GM12874 (cell line): Measurements from ENCODE around the gene KLHL3.

ENCODE experiments used
- TF ChIP-seq, protein P1 (sequence below): IDR thresholded peaks from 2 replicates; pipeline ENCODE4 v1.5.1; 2011; ENCODE audit warnings: low read depth, mild to moderate bottlenecking, control low read depth, low read length, moderate library complexity; ENCODE audit not compliant: insufficient read depth

The KLHL3 gene

DNA sequence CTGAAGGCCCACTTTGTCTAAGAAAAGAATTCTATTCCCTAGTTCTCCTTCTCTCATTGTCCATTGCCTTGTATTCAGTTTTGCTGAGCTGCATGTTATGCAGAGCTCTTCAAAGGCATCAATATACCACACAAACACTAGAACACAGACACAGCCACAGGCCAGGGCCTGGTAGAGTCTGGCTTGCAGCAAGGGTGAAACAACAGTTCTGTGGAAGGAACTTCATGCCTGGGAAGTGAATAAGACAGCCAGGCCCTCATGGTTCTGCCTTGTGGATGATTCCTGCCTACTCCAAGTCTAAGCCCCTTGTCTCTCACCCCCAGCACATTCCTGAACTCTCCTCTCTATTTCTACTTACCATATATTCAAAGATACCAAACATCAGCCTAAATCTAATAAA is 30.8 kb downstream of the KLHL3 start:
- TF ChIP-seq, protein P1, sequence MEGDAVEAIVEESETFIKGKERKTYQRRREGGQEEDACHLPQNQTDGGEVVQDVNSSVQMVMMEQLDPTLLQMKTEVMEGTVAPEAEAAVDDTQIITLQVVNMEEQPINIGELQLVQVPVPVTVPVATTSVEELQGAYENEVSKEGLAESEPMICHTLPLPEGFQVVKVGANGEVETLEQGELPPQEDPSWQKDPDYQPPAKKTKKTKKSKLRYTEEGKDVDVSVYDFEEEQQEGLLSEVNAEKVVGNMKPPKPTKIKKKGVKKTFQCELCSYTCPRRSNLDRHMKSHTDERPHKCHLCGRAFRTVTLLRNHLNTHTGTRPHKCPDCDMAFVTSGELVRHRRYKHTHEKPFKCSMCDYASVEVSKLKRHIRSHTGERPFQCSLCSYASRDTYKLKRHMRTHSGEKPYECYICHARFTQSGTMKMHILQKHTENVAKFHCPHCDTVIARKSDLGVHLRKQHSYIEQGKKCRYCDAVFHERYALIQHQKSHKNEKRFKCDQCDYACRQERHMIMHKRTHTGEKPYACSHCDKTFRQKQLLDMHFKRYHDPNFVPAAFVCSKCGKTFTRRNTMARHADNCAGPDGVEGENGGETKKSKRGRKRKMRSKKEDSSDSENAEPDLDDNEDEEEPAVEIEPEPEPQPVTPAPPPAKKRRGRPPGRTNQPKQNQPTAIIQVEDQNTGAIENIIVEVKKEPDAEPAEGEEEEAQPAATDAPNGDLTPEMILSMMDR: no peak

GRCh38 chr5:137703565-137703964 is 32.3 kb downstream of the KLHL3 start:
- TF ChIP-seq, protein P1: no peak

GRCh38 chr5:137700282-137700680 is 35.6 kb downstream of the KLHL3 start:
- TF ChIP-seq, protein P1: no peak

GRCh38 chr5:137699336-137700281 is 36.3 kb downstream of the KLHL3 start:
- TF ChIP-seq, protein P1: no peak

- TF ChIP-seq, protein P1: no peak
Observed at GRCh38 chr5:137696481-137696880, 39.4 kb downstream of the KLHL3 start.

DNA sequence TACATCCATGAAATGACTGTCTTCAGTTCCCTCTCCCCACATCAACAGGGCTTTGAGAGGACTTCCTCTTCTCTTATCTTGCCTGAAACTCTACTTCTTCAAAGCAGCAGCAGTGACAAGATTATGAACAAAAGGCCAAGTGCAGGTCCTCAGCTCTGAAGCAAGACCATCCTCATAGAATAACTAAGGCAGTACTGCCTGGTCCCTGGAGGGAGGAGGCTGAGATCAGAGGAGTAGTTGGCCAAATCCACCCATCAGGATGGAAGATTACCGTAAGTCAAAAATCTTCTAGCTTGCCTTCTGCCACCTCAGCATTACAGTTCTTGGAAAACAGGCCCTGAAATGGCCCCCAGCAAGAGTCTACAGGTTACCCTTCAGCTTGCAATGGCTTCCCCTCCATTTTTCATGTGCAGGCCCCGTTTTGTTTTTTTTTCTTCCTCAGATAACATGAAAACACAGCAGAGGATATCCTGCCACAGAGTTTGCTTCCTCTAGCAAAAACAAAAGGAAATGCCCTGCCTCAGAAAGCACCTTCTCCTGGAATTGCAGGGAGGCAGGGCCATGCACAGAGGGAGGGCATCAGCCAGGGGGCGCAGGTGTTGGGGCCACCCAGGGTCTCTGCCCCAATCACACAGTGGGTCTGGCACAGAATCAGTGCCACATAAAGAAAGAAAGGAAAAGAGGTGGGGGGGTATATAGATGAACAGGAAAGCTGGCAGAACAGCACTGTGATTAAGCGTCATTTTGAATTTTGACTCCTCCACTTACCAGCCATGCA is 40.0 kb downstream of the KLHL3 start:
- TF ChIP-seq, protein P1: no peak
